K562 (cell line): ENCODE data around the gene VPS13C. TPM values are rescaled to one million over a fixed set of nuclear protein-coding genes. Genes with fewer than 3 reads are reported as not detected.
A peak's percentile ranks its signal among the peaks of the same experiment; 100 is the strongest.

Source experiments
- ATAC-seq: fragments of 200-7000 bp; cut with Tn5 transposase; 3 replicates; pipeline ENCODE4 v1.9.1; 2020; ENCODE audit warnings: moderate library complexity
- Bru-seq: library from RNA; stranded (reverse); fragments of 400-500 nt; gene quantifications from one replicate; lab custom pipeline; 2021; lab: Mats Ljungman, UMichigan
- BruChase-seq, 2 experiments: library from RNA; stranded (reverse); fragments of 400-500 nt; gene quantifications; one replicate each; lab custom pipeline; 2021; lab: Mats Ljungman, UMichigan
- BruUV-seq: library from RNA; stranded (reverse); fragments of 400-500 nt; replicated peaks from 2 replicates; lab custom pipeline; 2021; lab: Mats Ljungman, UMichigan
- CTCF ChIA-PET: fragments of 300-600 bp; formaldehyde crosslinking; extraction: SDS; loops from one replicate; lab custom pipeline; 2021; ENCODE audit warnings: low intra/inter-chr PET ratio; lab: Yijun Ruan, JAX
- POLR2A ChIA-PET: fragments of 300-600, 350-650 bp; sonication (Branson Sonifier 250); formaldehyde crosslinking; extraction: SDS; loops from one replicate; lab custom pipeline; 2021; ENCODE audit warnings: antibody characterized with exemption, inconsistent platforms; lab: Yijun Ruan, JAX
- DNase-seq, 4 experiments: peaks; one replicate each; pipeline versions ENCODE4 v3.0.0 to v3.0.0-alpha.2; 2011 to 2018; ENCODE audit warnings: low spot score in 3 of 4, mixed read lengths in 3 of 4; ENCODE audit errors: extremely low read depth in 1 of 4
- FAIRE-seq: peaks from 2 replicates; lab custom pipeline; 2011; peaks lifted over from hg19 to GRCh38; lab: Jason Lieb, UNC
- H2AFZ ChIP-seq: 2 replicates; pipeline ENCODE4 v1.6.0; 2011; ENCODE audit warnings: low read depth, low read length, control low read depth, inconsistent platforms
- H3K27ac ChIP-seq: fragments of 200-600 bp; 3 replicates; pipeline ENCODE4 v1.8.0; 2011; ENCODE audit warnings: low read depth, mild to moderate bottlenecking, control low read depth, inconsistent platforms, low read length, moderate library complexity, mixed read lengths; ENCODE audit errors: extremely low read depth
- H3K27me3 ChIP-seq, 2 experiments: fragments of 300-600 bp in 1 of 2; 2 replicates in 1 of 2; 3 replicates in 1 of 2; pipeline versions ENCODE4 v1.6.0 to v1.8.0; 2011; ENCODE audit warnings: inconsistent platforms in 2 of 2, low read length in 2 of 2, mild to moderate bottlenecking in 1 of 2, mixed read lengths in 1 of 2, moderate library complexity in 1 of 2; ENCODE audit not compliant: control insufficient read depth in 2 of 2, insufficient read depth in 2 of 2
- H3K36me3 ChIP-seq: fragments of 300-600 bp; 3 replicates; pipeline ENCODE4 v1.8.0; 2011; ENCODE audit warnings: mild to moderate bottlenecking, low read length, inconsistent platforms; ENCODE audit not compliant: control insufficient read depth, insufficient read depth
- H3K4me1 ChIP-seq, 2 experiments: fragments of 200-600 bp in 1 of 2; replicated peaks in 1 of 2; 2 replicates in 1 of 2; 3 replicates in 1 of 2; pipeline versions ENCODE4 v1.5.1 to v1.8.0; 2011; ENCODE audit warnings: inconsistent platforms in 2 of 2, low read length in 2 of 2, mild to moderate bottlenecking in 1 of 2, mixed read lengths in 1 of 2, moderate library complexity in 1 of 2; ENCODE audit not compliant: control insufficient read depth in 2 of 2, insufficient read depth in 2 of 2
- H3K4me2 ChIP-seq: 2 replicates; pipeline ENCODE4 v1.6.1; 2011; ENCODE audit warnings: low read length, control low read depth, inconsistent platforms, mixed read lengths; ENCODE audit not compliant: insufficient read depth
- H3K4me3 ChIP-seq: fragments of 200-600 bp; sonication (generic), shearing (Covaris generic); 2 replicates; pipeline ENCODE4 v1.5.1; 2016; ENCODE audit warnings: control low read depth, inconsistent platforms
- H3K79me2 ChIP-seq: fragments of 200-600 bp; 3 replicates; pipeline ENCODE4 v1.8.0; 2011; ENCODE audit warnings: low read length, inconsistent platforms; ENCODE audit not compliant: control insufficient read depth, insufficient read depth
- H3K9ac ChIP-seq, 2 experiments: 2 replicates each; pipeline versions ENCODE4 v1.6.0 to v1.6.1; 2011; ENCODE audit warnings: low read depth in 2 of 2, low read length in 2 of 2, control low read depth in 1 of 2, inconsistent platforms in 1 of 2, mild to moderate bottlenecking in 1 of 2, mixed read lengths in 1 of 2; ENCODE audit not compliant: insufficient read depth in 1 of 2
- H3K9me1 ChIP-seq: one replicate; pipeline ENCODE4 v1.6.0; 2011; ENCODE audit warnings: inconsistent platforms, mild to moderate bottlenecking, low read length, moderate library complexity; ENCODE audit not compliant: control insufficient read depth, insufficient read depth
- H3K9me3 ChIP-seq: replicated peaks from 2 replicates; pipeline ENCODE4 v1.5.1; 2011; ENCODE audit warnings: low read depth, low read length, inconsistent platforms; ENCODE audit not compliant: control insufficient read depth, insufficient read depth
- H4K20me1 ChIP-seq: replicated peaks from 2 replicates; pipeline ENCODE4 v1.6.1; 2011; ENCODE audit warnings: low read length, inconsistent platforms, mixed read lengths; ENCODE audit not compliant: control insufficient read depth, insufficient read depth
- ATF7 ChIP-seq: fragments of 450-650 bp; IDR thresholded peaks from 2 replicates; pipeline ENCODE4 v1.7.1; 2014; ENCODE audit warnings: mild to moderate bottlenecking, moderate library complexity
- FOXK1 ChIP-seq: sonication (generic); formaldehyde crosslinking; IDR thresholded peaks from 2 replicates; pipeline ENCODE4 v1.8.0; 2022; ENCODE audit warnings: missing genetic modification reagents, mild to moderate bottlenecking, borderline replicate concordance
- FOXK2 ChIP-seq, 2 experiments: fragments of 450-650 bp; IDR thresholded peaks in 1 of 2; conservative IDR thresholded peaks in 1 of 2; 2 replicates each; pipeline ENCODE4 v1.6.1; 2016; ENCODE audit warnings: low read depth in 2 of 2, mild to moderate bottlenecking in 1 of 2
- NFRKB ChIP-seq: fragments of 450-650 bp; IDR thresholded peaks from 2 replicates; pipeline ENCODE4 v1.6.1; 2016; ENCODE audit warnings: low read depth
- PHF8 ChIP-seq: fragments of 200-600 bp; sonication (generic); IDR thresholded peaks from 2 replicates; pipeline ENCODE4 v1.6.1; 2012; ENCODE audit warnings: mixed run types, mild to moderate bottlenecking, inconsistent platforms, low read length, moderate library complexity, borderline replicate concordance
- PKNOX1 ChIP-seq: fragments of 450-650 bp; IDR thresholded peaks from 2 replicates; pipeline ENCODE4 v1.6.1; 2016
- RBBP5 ChIP-seq: fragments of 200-600 bp; sonication (generic); IDR thresholded peaks from 2 replicates; pipeline ENCODE4 v1.6.1; 2012; ENCODE audit warnings: borderline replicate concordance, mild to moderate bottlenecking, low read length, control low read depth, inconsistent platforms; ENCODE audit not compliant: insufficient read depth, poor library complexity, severe bottlenecking
- SMAD2 ChIP-seq: fragments of 150-350 bp; IDR thresholded peaks from 2 replicates; pipeline ENCODE4 v1.6.1; 2014; ENCODE audit warnings: low read depth, mild to moderate bottlenecking, low read length
- SMARCA4 ChIP-seq: fragments of 450-650 bp; IDR thresholded peaks from 2 replicates; pipeline ENCODE4 v1.6.1; 2016
- SUPT5H ChIP-seq: fragments of 450-650 bp; IDR thresholded peaks from 2 replicates; pipeline ENCODE4 v1.6.1; 2016
- ZBTB1 ChIP-seq: sonication (generic); formaldehyde crosslinking; IDR thresholded peaks from 2 replicates; pipeline ENCODE4 v1.8.1; 2023; ENCODE audit warnings: missing genetic modification reagents, low read depth, mild to moderate bottlenecking, borderline replicate concordance
- ZNF668 ChIP-seq: fragments of 250-450 bp; sonication (Bioruptor Pico); IDR thresholded peaks from 2 replicates; pipeline ENCODE4 v1.8.0; 2022; ENCODE audit warnings: mild to moderate bottlenecking, inconsistent platforms
- WGBS: fragments of 100-300 bp; shearing (Covaris generic); methylation state at CpG from one replicate; pipeline ENCODE4 v1.1.6; 2016; ENCODE audit warnings: low coverage, mixed read lengths; ENCODE audit not compliant: insufficient coverage; ENCODE audit errors: missing lambda C conversion rate; 5-methylcytosine and 5-hydroxymethylcytosine counted together
- in situ Hi-C: fragments of 300-500 bp; cut with MboI; formaldehyde crosslinking; loops from 4 replicates; pipeline ENCODE4 v1.15.0; 2018; ENCODE audit warnings: inconsistent platforms, mixed read lengths
- intact Hi-C: fragments of 100-400 bp; cut with micrococcal nuclease; formaldehyde crosslinking; loops from 2 replicates; pipeline ENCODE4 v1.14.2; 2022
- long read RNA-seq, 3 experiments: library from polyadenylated mRNA in 2 of 3; library from RNA in 1 of 3; unstranded in 2 of 3; stranded (forward) in 1 of 3; transcript quantifications; one replicate each; pipeline ENCODE4 v2.0.0, GENCODE V29; 2019 to 2022
- polyA minus RNA-seq, 3 experiments: library from RNA; depleted of rRNA, polyadenylated mRNA; stranded (reverse); fragments of >200 nt; gene quantifications; 2 replicates each; pipeline ENCODE4 v1.2.3, GENCODE V29; 2011
- polyA plus RNA-seq, 8 experiments: library from polyadenylated mRNA; depleted of rRNA in 4 of 8; stranded (reverse) in 5 of 8; unstranded in 3 of 8; fragments of >200 nt; fragmentation: Nextera tagmentation in 2 of 8; fragmentation: Illumina TruSeq in 1 of 8; extraction: Ambion mirVana in 2 of 8; extraction: Trizol in 1 of 8; gene quantifications; 2 replicates each; pipeline versions ENCODE4 v1.2.1 to v1.2.3, GENCODE V29; 2011 to 2014; ENCODE audit warnings: inconsistent platforms in 1 of 8, missing spikeins in 1 of 8
- total RNA-seq, 7 experiments: library from RNA; depleted of rRNA in 6 of 7; stranded (reverse); fragments of >200 nt in 6 of 7; fragmentation: Illumina TruSeq in 2 of 7; extraction: Trizol in 2 of 7; gene quantifications; 2 replicates each; pipeline versions ENCODE4 v1.2.1 to v1.2.3, GENCODE V29; 2011 to 2021; ENCODE audit warnings: low replicate concordance in 1 of 7
- TF ChIP-seq, protein P1 (sequence below), 2 experiments: IDR thresholded peaks; 2 replicates each; pipeline ENCODE4 v1.6.1; 2011; ENCODE audit warnings: borderline replicate concordance in 1 of 2, control low read depth in 1 of 2, low read depth in 1 of 2, low read length in 1 of 2, mild to moderate bottlenecking in 1 of 2, mixed read lengths in 1 of 2, moderate library complexity in 1 of 2; ENCODE audit not compliant: insufficient read depth in 1 of 2, insufficient read length in 1 of 2, poor library complexity in 1 of 2, severe bottlenecking in 1 of 2; ENCODE audit errors: extremely low read depth in 1 of 2

Gene VPS13C
- 34.3 and 156 TPM in 2 replicates for total RNA-seq (2011; cell fraction: chromatin; rRNA removed; ENCODE audit: low replicate concordance)
- total RNA-seq (2011; cell fraction: nucleolus; rRNA removed): 17.2 and 24.6 TPM in 2 replicates
- 45.9 and 72.8 TPM in 2 replicates for total RNA-seq (2011; cell fraction: nucleoplasm; rRNA removed)
- total RNA-seq (2014; rRNA removed) (14.4 and 15.7 TPM in 2 replicates), total RNA-seq (2014; rRNA removed; fragmentation: Illumina TruSeq; extraction: Trizol) (20.7 and 21.9 TPM in 2 replicates), total RNA-seq (2015; rRNA removed; fragmentation: Illumina TruSeq; extraction: Trizol) (27.1 and 32.3 TPM in 2 replicates), total RNA-seq (2021) (22.3 and 23.3 TPM in 2 replicates), polyA plus RNA-seq (2011; rRNA removed) (14.2 and 16.6 TPM in 2 replicates), polyA plus RNA-seq (2014; fragmentation: Illumina TruSeq; extraction: Trizol) (11.4 and 13.4 TPM in 2 replicates), polyA plus RNA-seq (2014; fragmentation: Nextera tagmentation; extraction: Ambion mirVana) (1 to 10 TPM; 5.2 to 8.0 TPM), polyA plus RNA-seq (2014; rRNA removed) (11.5 and 12.2 TPM in 2 replicates), polyA minus RNA-seq (2011; rRNA and poly(A)+ RNA removed) (84.9 and 120 TPM in 2 replicates), Bru-seq, nascent RNA (percentile 74 among the genes with signal in this experiment), BruChase-seq, experiment 1, labeled RNA remaining after a 2-hour chase (percentile 82 among the genes with signal in this experiment), BruChase-seq, experiment 2, labeled RNA remaining after a 6-hour chase (percentile 82 among the genes with signal in this experiment)
- 4.0 and 7.8 TPM in 2 replicates for polyA plus RNA-seq (2011; cell fraction: cytosol; rRNA removed)
- polyA plus RNA-seq (2011; cell fraction: nucleus; rRNA removed): 24.3 and 32.8 TPM in 2 replicates
- 9.0 and 14.4 TPM in 2 replicates for polyA plus RNA-seq (2012)
- 37.9 and 41.4 TPM in 2 replicates for polyA minus RNA-seq (2011; cell fraction: cytosol; rRNA and poly(A)+ RNA removed)
- polyA minus RNA-seq (2011; cell fraction: nucleus; rRNA and poly(A)+ RNA removed): 84.8 and 219 TPM in 2 replicates
- long read RNA-seq, experiment 1, partial matches to known transcripts: 8 of 14 reads
- long read RNA-seq, experiment 1, other reads (novel, unspliced or antisense): 6 of 14 reads
- long read RNA-seq, experiment 2, partial matches to known transcripts: 0 of 3 reads
- long read RNA-seq, experiment 2, other reads (novel, unspliced or antisense): 3 of 3 reads
- long read RNA-seq, experiment 3, partial matches to known transcripts: 8 of 11 reads
- long read RNA-seq, experiment 3, other reads (novel, unspliced or antisense): 2 of 11 reads

DNA sequence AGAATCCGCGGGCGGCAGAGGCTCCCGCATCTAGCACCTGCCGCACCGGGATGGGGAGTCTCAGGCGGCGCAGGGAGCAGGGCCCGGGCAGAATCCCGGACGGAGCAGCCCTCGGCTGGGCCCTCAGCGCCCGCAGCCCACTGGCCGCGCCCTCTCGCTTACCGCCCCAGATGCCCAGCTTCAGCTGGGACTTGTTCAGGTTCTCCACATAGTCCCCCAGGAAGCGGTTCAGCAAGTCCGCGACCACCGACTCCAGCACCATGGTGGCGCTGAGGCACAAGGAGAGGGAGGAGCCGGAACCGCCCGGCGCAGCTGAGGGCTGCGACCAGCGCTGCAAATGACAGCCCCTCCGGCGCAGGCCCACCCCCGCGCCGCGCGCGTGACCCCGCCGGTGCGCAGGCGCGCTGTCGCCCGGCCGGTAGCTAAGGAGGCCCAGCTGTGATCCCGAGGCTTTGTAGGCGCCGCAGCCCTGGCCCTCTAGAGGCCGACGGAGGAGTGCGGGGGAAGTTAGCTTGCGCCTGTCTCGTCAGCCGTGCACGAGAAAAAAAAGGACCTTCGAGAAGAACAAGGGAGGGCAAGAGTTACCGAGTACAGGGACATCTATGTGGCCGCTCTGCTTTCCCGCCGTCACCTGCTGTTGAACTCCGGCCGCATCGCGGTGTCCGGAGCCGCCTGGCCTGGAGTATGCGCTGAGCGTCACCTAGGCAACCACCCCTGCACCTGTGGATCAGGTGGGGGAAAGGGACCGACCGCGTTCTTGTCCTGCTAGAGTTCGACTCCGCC, at the start of gene VPS13C:
TSS of gene VPS13C (minus strand) at position 335 of the 783 bp plus-strand sequence. CDS start at position 262, 73 bp downstream.
- peaks cover 3 to 13% of the 10 kb centered on the region in 2 experiments; a peak in 3 of 5 replicates for H3K4me1 ChIP-seq
- ChIA-PET CTCF (no interaction called here), POLR2A (interaction anchor here (0.7 to 1.4 kb wide), 10 partner anchors 8 to 1020 kb away, joined by 3 to 5 read pairs (median 3); no protein-coding TSS in a partner anchor)
- peak; percentile 79 for FAIRE-seq
- H3K9ac ChIP-seq: peak within 1 kb of the TSS; percentile 76 to 94
- peak within 1 kb of the TSS; percentile 98 for H2AFZ ChIP-seq
- ATAC-seq: peak; percentile 97
- H3K36me3 ChIP-seq: no peaks in the 10 kb centered on the region
- no TSS peak for BruUV-seq
- in situ Hi-C loops (loop anchor here (10.0 kb wide), 1 partner anchor 186 kb away; no protein-coding TSS in a partner anchor), intact Hi-C loops (no loop called here)
- DNase-seq: peak; percentile 92 to 96 (median 95)
- peaks cover 38% of the 10 kb centered on the region for H3K79me2 ChIP-seq
- no peaks in the 10 kb centered on the region; a peak in 1 of 5 replicates for H3K27me3 ChIP-seq
- peak within 1 kb of the TSS; percentile 86 for H3K4me3 ChIP-seq
- no peaks in the 10 kb centered on the region for H3K9me3 ChIP-seq
- 2% methylated on average over 53 of the region's 73 CpGs for WGBS
- H3K9me1 ChIP-seq: no peaks in the 10 kb centered on the region
- H3K4me2 ChIP-seq: peak within 1 kb of the TSS; percentile 85
- H4K20me1 ChIP-seq: no peaks in the 10 kb centered on the region
- H3K27ac ChIP-seq: peak within 1 kb of the TSS; percentile 77
- peak; percentile 76 for TF ChIP-seq PKNOX1
- no peak for TF ChIP-seq ZNF668 (CRISPR knock-in tag)
- peak; percentile 6; the same call in 1 of the 2 replicates for TF ChIP-seq ZBTB1 (CRISPR knock-in tag)
- TF ChIP-seq RBBP5: peak; percentile 84
- no peak for TF ChIP-seq NFRKB
- peak; percentile 89; the same call in 1 of the 2 replicates for TF ChIP-seq PHF8
- TF ChIP-seq FOXK1: peak; percentile 89; the same call in 1 of the 2 replicates
- TF ChIP-seq ATF7: peak; percentile 76; the same call in 1 of the 2 replicates
- TF ChIP-seq SUPT5H: peak; percentile 79
- TF ChIP-seq SMARCA4: 0 out of 2 replicates have a peak, but pooled peaks have one; percentile 22
- TF ChIP-seq, protein P1, sequence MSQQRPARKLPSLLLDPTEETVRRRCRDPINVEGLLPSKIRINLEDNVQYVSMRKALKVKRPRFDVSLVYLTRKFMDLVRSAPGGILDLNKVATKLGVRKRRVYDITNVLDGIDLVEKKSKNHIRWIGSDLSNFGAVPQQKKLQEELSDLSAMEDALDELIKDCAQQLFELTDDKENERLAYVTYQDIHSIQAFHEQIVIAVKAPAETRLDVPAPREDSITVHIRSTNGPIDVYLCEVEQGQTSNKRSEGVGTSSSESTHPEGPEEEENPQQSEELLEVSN (IDR thresholded peaks at IDR 0.05; ENCODE audit: borderline replicate concordance in 1 of 2, extremely low read depth in 1 of 2, insufficient read depth in 1 of 2, insufficient read length in 1 of 2, low read depth in 1 of 2, low read length in 1 of 2, poor library complexity in 1 of 2, severe bottlenecking in 1 of 2): peak; percentile 75 to 91
- TF ChIP-seq SMAD2: no peak
- TF ChIP-seq FOXK2 (conservative IDR thresholded peaks at IDR 0.05 in 1 of 2, IDR thresholded peaks at IDR 0.05 in 1 of 2; ENCODE audit: low read depth in 2 of 2): peak in 1 of 2 experiments; percentile 24; a peak in 1 of 4 replicates
